Measurements from ENCODE around the gene ARPP19. TPM values are rescaled to one million over a fixed set of nuclear protein-coding genes. Genes with fewer than 3 reads are reported as not detected.
"Not testable (repeated sequence)": the region's sequence is repeated elsewhere in the genome, so short reads cannot be mapped to it uniquely, and the experiment has no call there.

The ARPP19 gene
- 100 to 1,000 TPM; 167 to 174 TPM for total RNA-seq

DNA sequence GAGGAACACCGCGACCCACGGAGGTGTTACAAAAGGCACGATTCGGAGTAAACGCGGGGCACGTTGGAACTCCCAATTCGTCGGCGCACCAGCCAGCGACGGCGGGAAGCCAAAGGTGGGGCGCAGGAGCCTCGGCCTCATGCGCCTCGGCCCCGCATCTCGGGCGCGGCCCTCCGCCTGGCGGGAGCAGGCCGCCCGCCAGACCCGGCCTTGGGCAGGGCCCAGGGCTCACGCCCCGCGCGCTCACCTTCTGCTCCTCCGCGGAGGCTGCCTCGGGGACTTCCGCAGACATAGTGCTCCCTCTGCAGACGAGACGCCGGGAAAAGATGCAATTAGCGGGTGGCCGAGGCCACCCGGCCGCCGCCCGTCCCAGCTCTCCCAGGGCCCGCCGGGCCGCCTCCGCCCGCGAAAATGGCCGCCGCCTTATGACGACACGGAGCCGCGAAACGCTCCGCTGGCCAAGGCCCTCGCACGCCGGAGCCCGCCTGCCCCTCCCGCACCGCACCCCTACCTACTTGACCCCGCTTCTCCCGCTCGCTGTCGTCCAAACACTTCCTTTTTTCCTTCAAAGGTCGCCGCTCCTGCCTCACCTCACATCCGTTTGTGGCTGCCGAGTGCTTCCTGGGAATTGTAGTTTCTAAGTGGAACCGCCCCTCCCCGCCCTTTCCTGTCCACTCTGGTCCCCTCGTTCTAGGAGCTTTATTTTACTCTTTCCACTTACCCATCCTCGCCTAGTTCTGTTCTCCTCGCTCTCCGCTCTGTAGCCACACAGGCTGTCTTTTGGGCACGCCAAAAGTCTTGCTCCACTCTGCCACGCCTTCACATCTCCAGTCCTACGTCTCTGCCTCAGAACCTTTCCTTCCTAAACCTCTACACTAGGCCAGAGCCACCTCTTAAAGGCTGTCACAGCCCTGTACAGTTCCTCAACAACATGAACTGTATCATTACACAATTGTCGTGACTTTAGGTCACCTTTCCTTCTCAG lies at the start of gene ARPP19:
Gene ARPP19, minus strand, starts transcription at position 430 of the 985 bp plus-strand sequence. Its CDS starts 138 bp downstream, at position 292.
- ATAC-seq (peak; percentile 81), DNase-seq (peak; percentile 90)
- Mint-ChIP-seq H3K4me1 (peaks cover 28% of the 10 kb centered on the region), H3K36me3 (peaks cover 22% of the 10 kb centered on the region), H3K27me3 (no peaks in the 10 kb centered on the region), H3K9me3 (ENCODE audit: low read depth) (peaks cover 2% of the 10 kb centered on the region), H3K4me3 (peak within 1 kb of the TSS; percentile 91), H3K27ac (peak within 1 kb of the TSS; percentile 98)
- CTCF ChIA-PET: interaction anchor here (0.6 to 1.4 kb wide), 6 partner anchors 8 to 312 kb away, joined by 3 to 6 read pairs (median 4); no protein-coding TSS in a partner anchor

- Mint-ChIP-seq H3K27me3 (no peaks in the 10 kb centered on the region), H3K27ac (no peak overlapping the region), H3K4me3 (no peak overlapping the region), H3K36me3 (peaks cover 10% of the 10 kb centered on the region), H3K4me1 (peaks cover 8% of the 10 kb centered on the region), H3K9me3 (ENCODE audit: low read depth) (no peaks in the 10 kb centered on the region)
- CTCF ChIA-PET: interaction anchor here (1.0 to 1.1 kb wide), 2 partner anchors 20 to 44 kb away, joined by 3 to 4 read pairs; no protein-coding TSS in a partner anchor
- no peak for ATAC-seq
- no peak for DNase-seq
These were observed 48.2 kb upstream of the ARPP19 start for GRCh38 chr15:52617026-52617425.

DNA sequence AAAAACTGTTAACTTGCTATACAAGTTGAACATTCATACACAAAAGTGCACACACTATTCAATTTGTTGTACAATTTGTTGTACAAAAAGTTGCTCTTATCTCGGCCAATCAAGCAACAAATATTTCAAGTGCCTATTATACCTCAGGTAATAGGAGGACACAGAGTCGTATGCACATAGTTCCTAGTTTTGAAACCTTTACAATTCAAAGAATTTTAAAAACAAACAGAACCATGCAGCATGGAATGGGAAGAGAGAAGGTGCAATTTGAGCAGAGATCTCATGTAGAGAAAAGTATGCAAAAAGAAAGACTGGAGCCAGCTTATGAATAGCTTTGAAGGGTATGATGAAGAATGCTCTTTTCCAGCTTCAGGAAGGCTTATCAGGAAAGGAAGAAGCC lies 46.5 kb upstream of the ARPP19 start:
- Mint-ChIP-seq H3K9me3 (ENCODE audit: low read depth) (no peaks in the 10 kb centered on the region), H3K27me3 (no peaks in the 10 kb centered on the region), H3K4me3 (no peak overlapping the region), H3K27ac (no peak overlapping the region), H3K4me1 (peaks cover 5% of the 10 kb centered on the region), H3K36me3 (peaks cover 12% of the 10 kb centered on the region)
- CTCF ChIA-PET: interaction anchor here (1.4 kb wide), 1 partner anchor 11 kb away, joined by 3 read pairs; no protein-coding TSS in a partner anchor
- ATAC-seq (no peak), DNase-seq (no peak)

DNA sequence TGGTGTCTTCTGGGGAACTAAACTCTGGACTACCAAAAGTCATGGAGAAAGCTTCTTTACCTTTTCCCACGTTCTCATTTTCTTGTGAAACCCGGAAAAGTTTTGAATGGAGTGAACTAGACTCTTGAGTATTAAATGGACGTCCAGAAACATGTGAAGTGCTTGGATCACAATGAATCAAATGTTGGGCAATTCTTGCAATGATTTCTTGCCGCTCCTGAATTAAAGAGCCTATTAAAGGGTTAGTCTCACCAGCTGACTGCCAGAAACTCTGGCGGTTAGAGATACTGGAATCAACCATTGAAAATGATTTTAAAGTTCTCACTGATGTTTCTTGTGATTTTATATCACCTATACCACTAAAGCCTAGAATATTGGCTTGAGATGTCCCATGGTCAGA lies 40.8 kb upstream of the ARPP19 start:
- H3K4me1 Mint-ChIP-seq: no peaks in the 10 kb centered on the region
- DNase-seq: no peak
- H3K36me3 Mint-ChIP-seq: peaks cover 27% of the 10 kb centered on the region
- CTCF ChIA-PET: no interaction called here
- H3K27me3 Mint-ChIP-seq: no peaks in the 10 kb centered on the region
- no peak overlapping the region for H3K27ac Mint-ChIP-seq
- H3K4me3 Mint-ChIP-seq: no peak overlapping the region
- H3K9me3 Mint-ChIP-seq (ENCODE audit: low read depth): no peaks in the 10 kb centered on the region
- ATAC-seq: no peak

DNA sequence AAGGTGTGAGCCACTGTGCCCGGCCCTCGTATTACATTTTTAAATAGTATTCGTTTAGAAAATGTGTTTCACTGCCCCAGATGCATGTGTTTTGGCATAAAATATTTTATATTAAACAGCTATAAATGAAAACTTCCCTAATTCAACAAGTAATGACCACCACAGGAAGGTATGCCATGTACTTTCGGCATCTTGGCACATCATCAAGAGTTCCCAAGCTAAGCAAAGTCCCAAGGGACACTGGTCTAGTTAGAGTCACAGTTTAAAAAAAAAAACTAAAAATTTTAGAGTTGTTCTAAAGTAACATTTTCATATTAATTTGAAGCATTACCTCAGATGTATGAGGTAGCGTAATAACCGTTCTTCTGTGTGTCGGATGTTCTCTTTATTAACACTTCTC lies 15.6 kb upstream of the ARPP19 start:
- ATAC-seq (no peak), DNase-seq (no peak)
- CTCF ChIA-PET: no interaction called here
- H3K36me3 Mint-ChIP-seq: peaks cover 17% of the 10 kb centered on the region
- H3K9me3 Mint-ChIP-seq (ENCODE audit: low read depth): no peaks in the 10 kb centered on the region
- no peaks in the 10 kb centered on the region for H3K4me1 Mint-ChIP-seq
- H3K4me3 Mint-ChIP-seq: no peak overlapping the region
- no peak overlapping the region for H3K27ac Mint-ChIP-seq
- no peaks in the 10 kb centered on the region for H3K27me3 Mint-ChIP-seq

DNA sequence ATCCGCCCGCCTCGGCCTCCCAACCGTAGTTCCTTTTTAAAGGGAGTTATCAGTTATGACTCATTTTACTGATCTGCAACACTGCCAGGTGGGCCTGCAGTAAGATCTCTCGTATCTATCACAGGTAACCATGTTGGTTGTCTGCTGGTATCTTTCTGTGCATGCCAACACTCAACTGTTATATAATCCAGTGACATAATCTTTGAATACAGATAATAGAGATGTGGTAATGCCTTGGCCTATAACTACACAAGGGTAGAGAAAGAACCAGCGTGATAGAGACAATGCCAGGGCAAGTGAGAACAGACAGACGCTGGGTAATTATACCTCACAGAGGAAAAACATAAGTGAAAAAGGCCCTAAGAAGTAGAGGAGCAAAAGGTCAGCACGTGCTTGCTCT lies 11.0 kb upstream of the ARPP19 start:
- CTCF ChIA-PET: no interaction called here
- Mint-ChIP-seq H3K27me3 (no peaks in the 10 kb centered on the region), H3K4me1 (no peaks in the 10 kb centered on the region), H3K4me3 (no peak overlapping the region), H3K27ac (no peak overlapping the region), H3K36me3 (peaks cover 9% of the 10 kb centered on the region), H3K9me3 (ENCODE audit: low read depth) (no peaks in the 10 kb centered on the region)
- ATAC-seq (no peak), DNase-seq (no peak)

GRCh38 chr15:52576692-52577091 lies 7.9 kb upstream of the ARPP19 start:
- Mint-ChIP-seq H3K4me3 (no peak overlapping the region), H3K27ac (no peak overlapping the region), H3K27me3 (no peaks in the 10 kb centered on the region), H3K4me1 (no peaks in the 10 kb centered on the region), H3K9me3 (ENCODE audit: low read depth) (peaks cover 5% of the 10 kb centered on the region), H3K36me3 (no peaks in the 10 kb centered on the region)
- CTCF ChIA-PET: interaction anchor here (1.0 to 1.2 kb wide), 2 partner anchors 326 to 368 kb away, joined by 3 read pairs; no protein-coding TSS in a partner anchor
- DNase-seq (no peak), ATAC-seq (no peak)

DNA sequence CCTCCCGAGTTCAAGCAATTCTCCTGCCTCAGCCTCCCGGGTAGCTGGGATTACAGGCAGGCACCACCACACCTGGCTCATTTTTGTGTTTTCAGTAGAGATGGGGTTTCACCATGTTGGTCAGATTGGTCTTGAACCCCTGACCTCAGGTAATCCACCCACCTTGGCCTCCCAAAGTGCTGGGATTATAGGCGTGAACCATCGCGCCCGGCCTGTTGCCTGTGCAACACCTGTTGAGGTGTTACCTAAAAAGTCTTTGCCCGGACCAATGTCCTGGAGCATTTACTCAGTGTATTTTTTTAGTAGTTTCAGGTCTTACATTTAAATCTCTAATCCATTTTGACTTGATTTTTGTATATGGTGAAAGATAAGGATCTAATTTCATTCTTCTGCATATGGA lies 6.7 kb upstream of the ARPP19 start:
- CTCF ChIA-PET: interaction anchor here (0.7 to 1.2 kb wide), 3 partner anchors 58 to 367 kb away, joined by 3 read pairs; no protein-coding TSS in a partner anchor
- H3K4me3 Mint-ChIP-seq, H3K27ac Mint-ChIP-seq: not testable (repeated sequence)

DNA sequence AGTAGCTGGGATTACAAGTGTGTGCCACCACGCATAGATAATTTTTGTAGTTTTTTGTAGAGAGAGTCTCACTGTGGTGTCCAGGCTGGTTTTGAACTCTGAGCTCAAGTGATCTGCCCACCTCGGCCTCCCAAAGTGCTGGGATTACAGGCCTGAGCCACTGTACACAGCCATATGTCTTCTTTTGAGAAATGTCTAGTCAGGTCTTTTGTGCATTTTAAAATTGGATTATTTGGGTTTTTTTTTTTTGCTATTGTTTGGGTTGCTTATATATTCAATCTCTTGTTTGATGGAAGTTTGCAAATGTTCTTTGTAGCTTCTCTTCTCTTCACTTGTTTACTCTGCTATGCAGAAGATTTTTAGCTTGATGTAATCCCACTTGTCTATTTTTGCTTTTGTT lies 6.2 kb upstream of the ARPP19 start:
- Mint-ChIP-seq H3K9me3 (ENCODE audit: low read depth) (peaks cover 5% of the 10 kb centered on the region), H3K27ac (no peak overlapping the region), H3K36me3 (no peaks in the 10 kb centered on the region), H3K27me3 (no peaks in the 10 kb centered on the region), H3K4me1 (no peaks in the 10 kb centered on the region), H3K4me3 (no peak overlapping the region)
- DNase-seq: no peak
- CTCF ChIA-PET: interaction anchor here (0.6 to 0.8 kb wide), 3 partner anchors 13 to 247 kb away, joined by 3 to 4 read pairs (median 3); no protein-coding TSS in a partner anchor
- no peak for ATAC-seq

More for the DNA sequence above, 6.7 kb upstream of the ARPP19 start:
- not testable (repeated sequence) for H3K36me3 Mint-ChIP-seq; ATAC-seq; H3K27me3 Mint-ChIP-seq; H3K4me1 Mint-ChIP-seq; DNase-seq; H3K9me3 Mint-ChIP-seq (ENCODE audit: low read depth)

GRCh38 chr15:52574623-52575022 lies 5.8 kb upstream of the ARPP19 start:
- DNase-seq, H3K27ac Mint-ChIP-seq: not testable (repeated sequence)
- CTCF ChIA-PET: interaction anchor here (0.6 kb wide), 1 partner anchor 12 kb away, joined by 4 read pairs; no protein-coding TSS in a partner anchor

GRCh38 chr15:52567871-52568600 lies 794 bp downstream of the ARPP19 start:
- DNase-seq (peak; percentile 56), ATAC-seq (peak; percentile 25)
- Mint-ChIP-seq H3K27me3 (no peaks in the 10 kb centered on the region), H3K36me3 (peaks cover 22% of the 10 kb centered on the region), H3K27ac (peak overlapping the region; percentile 98), H3K4me3 (peak overlapping the region; percentile 91), H3K4me1 (peaks cover 37% of the 10 kb centered on the region), H3K9me3 (ENCODE audit: low read depth) (no peaks in the 10 kb centered on the region)
- CTCF ChIA-PET: interaction anchor here (1.0 to 1.4 kb wide), 4 partner anchors 8 to 311 kb away, joined by 3 to 6 read pairs (median 4); no protein-coding TSS in a partner anchor

More at GRCh38 chr15:52574623-52575022, 5.8 kb upstream of the ARPP19 start:
- H3K4me1 Mint-ChIP-seq; H3K36me3 Mint-ChIP-seq; H3K4me3 Mint-ChIP-seq; H3K9me3 Mint-ChIP-seq (ENCODE audit: low read depth); H3K27me3 Mint-ChIP-seq; ATAC-seq: not testable (repeated sequence)

DNA sequence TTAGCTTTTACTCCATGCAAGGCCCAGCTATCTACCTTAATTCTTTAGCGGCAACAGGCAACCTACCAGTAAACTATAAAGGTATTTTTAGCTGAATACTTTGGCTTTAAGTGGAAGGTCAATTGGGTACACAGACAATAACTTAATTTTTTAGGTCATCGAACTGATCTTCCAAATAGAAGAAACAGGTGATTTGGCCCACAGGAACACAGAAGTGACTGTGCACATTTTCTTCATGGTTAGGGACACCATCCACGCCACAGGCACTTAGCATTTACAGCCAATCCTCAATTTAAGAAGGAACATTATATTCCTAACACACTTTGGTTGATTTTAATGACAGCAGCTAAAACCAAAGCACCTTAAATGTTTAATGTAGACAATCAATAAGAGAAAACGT lies 1.9 kb downstream of the ARPP19 start:
- peaks cover 44% of the 10 kb centered on the region for H3K4me1 Mint-ChIP-seq
- CTCF ChIA-PET: interaction anchor here (1.0 to 1.2 kb wide), 3 partner anchors 9 to 234 kb away, joined by 3 to 8 read pairs (median 4); partner anchors contain the start of gene MYO5A
- peak overlapping the region; percentile 91 for H3K4me3 Mint-ChIP-seq
- peaks cover 24% of the 10 kb centered on the region for H3K36me3 Mint-ChIP-seq
- no peak for DNase-seq
- ATAC-seq: no peak
- H3K9me3 Mint-ChIP-seq (ENCODE audit: low read depth): no peaks in the 10 kb centered on the region
- no peaks in the 10 kb centered on the region for H3K27me3 Mint-ChIP-seq
- peak overlapping the region; percentile 98 for H3K27ac Mint-ChIP-seq
